Measurements from ENCODE around the gene PSG1. TPM values are rescaled to one million over a fixed set of nuclear protein-coding genes. Genes with fewer than 3 reads are reported as not detected.
"Not testable (repeated sequence)": the region's sequence is repeated elsewhere in the genome, so short reads cannot be mapped to it uniquely, and the experiment has no call there.

The PSG1 gene
- total and polyA plus RNA-seq, 2 experiments from 2014 or later = 0.07 TPM; not detected in 1

DNA sequence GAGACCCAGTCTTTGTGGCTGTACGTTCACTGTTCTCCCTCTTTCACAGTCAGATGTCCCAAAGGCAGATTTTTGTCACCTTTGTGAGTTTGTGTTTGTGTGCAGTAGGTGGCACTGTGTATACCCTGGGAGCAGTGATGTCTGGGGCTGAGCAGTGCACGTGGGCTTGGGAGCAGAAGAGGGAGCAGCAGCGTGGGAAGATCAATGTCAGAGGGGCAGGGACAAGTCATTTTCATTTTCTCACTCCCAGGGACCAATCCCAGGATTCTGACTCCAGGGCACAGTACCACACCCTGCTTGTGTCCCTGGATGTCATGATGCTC is 40.2 kb upstream of the PSG1 start:
- Histone ChIP-seq H2AFZ (no peak overlapping the region), H3K36me3 (replicated peaks; ENCODE audit: insufficient read depth, low read depth) (no peaks in the 10 kb centered on the region), H3K79me2 (no peaks in the 10 kb centered on the region), H4K20me1 (ENCODE audit: insufficient read depth, poor library complexity, severe bottlenecking) (no peaks in the 10 kb centered on the region), H3K27ac (no peak overlapping the region), H3K4me1 (ENCODE audit: insufficient read depth) (no peaks in the 10 kb centered on the region), H3K9me2 (replicated peaks; ENCODE audit: insufficient read depth) (no peaks in the 10 kb centered on the region), H3K4me3 (no peak overlapping the region), H3K4me2 (no peak overlapping the region), H3K9me3 (ENCODE audit: low read depth) (no peaks in the 10 kb centered on the region), H3K27me3 (no peaks in the 10 kb centered on the region)
- TF ChIP-seq EZH2 (IDR thresholded peaks at IDR 0.05; ENCODE audit: borderline replicate concordance) (no peak), CTCF (IDR thresholded peaks at IDR 0.05; ENCODE audit: poor library complexity) (no peak), EZH2phosphoT487 (IDR thresholded peaks at IDR 0.05; ENCODE audit: low read depth, severe bottlenecking, unreplicated experiment) (no peak)
- no peak for DNase-seq (ENCODE audit: low spot score)
- 8% methylated on average over 3 of the region's 3 CpGs for WGBS (ENCODE audit: low lambda C conversion rate, missing lambda C conversion rate)

- H3K79me2 ChIP-seq; DNase-seq (ENCODE audit: low spot score); H3K9me3 ChIP-seq (ENCODE audit: low read depth); H3K4me1 ChIP-seq (ENCODE audit: insufficient read depth); H2AFZ ChIP-seq; H3K27ac ChIP-seq; H3K4me3 ChIP-seq; H3K4me2 ChIP-seq; H3K27me3 ChIP-seq; H3K9me2 ChIP-seq (replicated peaks; ENCODE audit: insufficient read depth); H4K20me1 ChIP-seq (ENCODE audit: insufficient read depth, poor library complexity, severe bottlenecking); H3K36me3 ChIP-seq (replicated peaks; ENCODE audit: insufficient read depth, low read depth): not testable (repeated sequence)
- WGBS (ENCODE audit: low lambda C conversion rate, missing lambda C conversion rate) = 79% methylated on average over 26 of the region's 26 CpGs
Observed at GRCh38 chr19:42919070-42919756, 39.7 kb upstream of the PSG1 start.

GRCh38 chr19:42918377-42919069 is 39.0 kb upstream of the PSG1 start:
- not testable (repeated sequence) for H3K4me2 ChIP-seq; H3K79me2 ChIP-seq; H3K9me3 ChIP-seq (ENCODE audit: low read depth); H3K27me3 ChIP-seq; H3K4me1 ChIP-seq (ENCODE audit: insufficient read depth); H4K20me1 ChIP-seq (ENCODE audit: insufficient read depth, poor library complexity, severe bottlenecking); H3K9me2 ChIP-seq (replicated peaks; ENCODE audit: insufficient read depth); H2AFZ ChIP-seq; H3K27ac ChIP-seq; H3K36me3 ChIP-seq (replicated peaks; ENCODE audit: insufficient read depth, low read depth); DNase-seq (ENCODE audit: low spot score); H3K4me3 ChIP-seq
- WGBS (ENCODE audit: low lambda C conversion rate, missing lambda C conversion rate) = 78% methylated on average over 15 of the region's 15 CpGs

DNA sequence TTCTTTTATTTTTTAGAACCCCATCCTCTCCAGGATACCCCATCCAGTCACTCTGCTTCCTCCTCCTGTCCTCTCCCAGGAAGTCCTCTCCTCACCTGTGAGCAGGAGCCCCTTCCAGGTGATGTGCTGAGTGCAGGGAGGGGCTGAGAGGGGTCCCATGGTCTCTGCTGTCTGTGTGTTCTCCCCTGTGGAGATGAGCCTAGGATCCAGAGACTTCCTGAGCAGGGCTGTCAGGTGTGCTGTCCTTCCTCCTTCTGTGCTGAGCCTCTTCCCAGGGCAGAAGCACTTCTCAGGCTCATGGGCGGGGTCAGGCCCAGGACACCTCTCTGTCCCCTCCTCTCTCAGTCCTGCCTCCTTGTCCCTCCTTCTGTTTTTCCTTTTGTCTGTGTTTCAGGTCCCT is 38.1 kb upstream of the PSG1 start, which contains the start of gene PSG6:
TSS of gene PSG6 (minus strand) at position 261 of the 400 bp plus-strand sequence. CDS start at position 159, 102 bp downstream.
- WGBS (ENCODE audit: low lambda C conversion rate, missing lambda C conversion rate) = 8% methylated on average over 1 of the region's 1 CpG
- not testable (repeated sequence) for H2AFZ ChIP-seq; H3K79me2 ChIP-seq; H3K27me3 ChIP-seq; H3K36me3 ChIP-seq (replicated peaks; ENCODE audit: insufficient read depth, low read depth); H3K4me1 ChIP-seq (ENCODE audit: insufficient read depth); H3K9me3 ChIP-seq (ENCODE audit: low read depth); DNase-seq (ENCODE audit: low spot score); H3K4me3 ChIP-seq; H4K20me1 ChIP-seq (ENCODE audit: insufficient read depth, poor library complexity, severe bottlenecking); H3K4me2 ChIP-seq; H3K9me2 ChIP-seq (replicated peaks; ENCODE audit: insufficient read depth); H3K27ac ChIP-seq

GRCh38 chr19:42916931-42917330 is 37.4 kb upstream of the PSG1 start:
- not testable (repeated sequence) for H3K27ac ChIP-seq; H3K4me3 ChIP-seq; H3K36me3 ChIP-seq (replicated peaks; ENCODE audit: insufficient read depth, low read depth); H3K79me2 ChIP-seq; H3K9me2 ChIP-seq (replicated peaks; ENCODE audit: insufficient read depth); H3K27me3 ChIP-seq; H3K4me2 ChIP-seq; H3K4me1 ChIP-seq (ENCODE audit: insufficient read depth); H3K9me3 ChIP-seq (ENCODE audit: low read depth); DNase-seq (ENCODE audit: low spot score); H2AFZ ChIP-seq; H4K20me1 ChIP-seq (ENCODE audit: insufficient read depth, poor library complexity, severe bottlenecking)
- WGBS (ENCODE audit: low lambda C conversion rate, missing lambda C conversion rate) = 75% methylated on average over 1 of the region's 1 CpG

GRCh38 chr19:42913516-42913915 is 34.0 kb upstream of the PSG1 start:
- H3K4me2 ChIP-seq; H3K4me1 ChIP-seq (ENCODE audit: insufficient read depth); H3K9me2 ChIP-seq (replicated peaks; ENCODE audit: insufficient read depth); H3K27me3 ChIP-seq; H2AFZ ChIP-seq; H3K4me3 ChIP-seq; H3K36me3 ChIP-seq (replicated peaks; ENCODE audit: insufficient read depth, low read depth); H3K9me3 ChIP-seq (ENCODE audit: low read depth); H4K20me1 ChIP-seq (ENCODE audit: insufficient read depth, poor library complexity, severe bottlenecking); DNase-seq (ENCODE audit: low spot score); H3K79me2 ChIP-seq; H3K27ac ChIP-seq: not testable (repeated sequence)
- WGBS (ENCODE audit: low lambda C conversion rate, missing lambda C conversion rate) = 70% methylated on average over 5 of the region's 5 CpGs

DNA sequence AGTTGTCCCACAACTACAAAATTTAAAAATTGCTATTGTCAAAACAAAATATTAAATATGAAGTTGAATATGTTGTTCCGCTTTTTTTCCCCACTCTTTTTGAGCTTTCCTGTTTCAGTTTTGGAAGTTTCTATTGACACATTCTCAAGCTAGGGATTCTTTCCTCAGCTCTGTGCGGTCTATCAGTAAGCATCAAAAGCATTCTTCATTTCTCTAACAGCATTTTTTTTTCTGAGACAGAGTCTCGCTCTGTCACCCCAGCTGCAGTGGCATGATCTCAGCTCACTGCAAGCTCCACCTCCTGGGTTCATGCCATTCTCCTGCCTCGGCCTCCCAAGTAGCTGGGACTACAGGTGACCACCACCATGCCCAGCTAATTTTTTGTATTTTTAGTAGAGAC is 33.4 kb upstream of the PSG1 start:
- not testable (repeated sequence) for H3K9me2 ChIP-seq (replicated peaks; ENCODE audit: insufficient read depth); H3K9me3 ChIP-seq (ENCODE audit: low read depth); H3K36me3 ChIP-seq (replicated peaks; ENCODE audit: insufficient read depth, low read depth); H3K4me2 ChIP-seq; H3K79me2 ChIP-seq; H2AFZ ChIP-seq; H4K20me1 ChIP-seq (ENCODE audit: insufficient read depth, poor library complexity, severe bottlenecking); H3K4me1 ChIP-seq (ENCODE audit: insufficient read depth); H3K4me3 ChIP-seq; DNase-seq (ENCODE audit: low spot score); H3K27me3 ChIP-seq; H3K27ac ChIP-seq
- 79% methylated on average over 4 of the region's 4 CpGs for WGBS (ENCODE audit: low lambda C conversion rate, missing lambda C conversion rate)

DNA sequence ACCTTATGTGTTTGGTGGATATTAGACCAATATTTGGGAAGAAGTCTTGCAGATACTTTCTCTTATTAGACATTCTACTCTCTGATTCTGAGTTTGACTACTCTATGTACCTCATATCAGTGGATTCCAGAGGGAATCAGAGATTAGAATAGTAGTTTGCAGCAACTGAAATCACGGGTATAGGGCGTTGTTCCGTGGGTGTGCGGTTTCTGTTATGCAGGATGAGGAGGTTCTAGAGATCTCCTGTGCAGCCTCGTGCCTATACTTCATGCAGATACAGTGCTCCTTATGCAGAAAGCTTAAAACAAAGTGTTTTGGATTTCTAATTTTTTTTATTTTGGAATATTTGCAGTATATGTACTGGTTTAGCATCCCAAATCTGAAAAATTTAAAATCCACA is 32.2 kb upstream of the PSG1 start:
- not testable (repeated sequence) for H3K9me2 ChIP-seq (replicated peaks; ENCODE audit: insufficient read depth); H3K27ac ChIP-seq; H3K79me2 ChIP-seq; H4K20me1 ChIP-seq (ENCODE audit: insufficient read depth, poor library complexity, severe bottlenecking); DNase-seq (ENCODE audit: low spot score); H3K27me3 ChIP-seq; H3K4me3 ChIP-seq; H2AFZ ChIP-seq; H3K4me2 ChIP-seq; H3K4me1 ChIP-seq (ENCODE audit: insufficient read depth); H3K9me3 ChIP-seq (ENCODE audit: low read depth); H3K36me3 ChIP-seq (replicated peaks; ENCODE audit: insufficient read depth, low read depth)
- WGBS (ENCODE audit: low lambda C conversion rate, missing lambda C conversion rate) = 63% methylated on average over 5 of the region's 5 CpGs

Measured in hepatocyte (in vitro differentiated cells).